GM18526 (cell line): ENCODE data around the gene NSMCE1.

Experiments
- POLR2A ChIP-seq: IDR thresholded peaks from 3 replicates; pipeline ENCODE4 v1.6.1; 2011; ENCODE audit not compliant: insufficient read length; ENCODE audit errors: extremely low read depth

Gene NSMCE1

GRCh38 chr16:27179500-27180072 lies 89.0 kb downstream of the NSMCE1 start:
- TF ChIP-seq POLR2A: no peak

GRCh38 chr16:27177031-27177774 lies 91.4 kb downstream of the NSMCE1 start:
- no peak for TF ChIP-seq POLR2A

GRCh38 chr16:27175888-27176287 lies 92.7 kb downstream of the NSMCE1 start:
- no peak for TF ChIP-seq POLR2A
